ENCODE data around the gene CCDC3.
A peak's percentile ranks its signal among the peaks of the same experiment; 100 is the strongest.

Gene CCDC3

GRCh38 chr10:12925845-12926244 lies 75.7 kb downstream of the CCDC3 start:
- Histone ChIP-seq H3K9me3 (no peaks in the 10 kb centered on the region), H3K4me3 (no peak overlapping the region), H3K4me1 (peaks cover 0 to 31% (median 6%) of the 10 kb centered on the region in 4 donors), H3K27ac (no peak overlapping the region), H3K27me3 (no peaks in the 10 kb centered on the region), H3K36me3 (peaks cover 0 to 5% (median 0%) of the 10 kb centered on the region in 3 donors)
- TF ChIP-seq CTCF (IDR thresholded peaks at IDR 0.05) = no peak
- intact Hi-C loops (cut with DNase I; ENCODE audit: low total_unique reads) = no loop called here
- no peak for DNase-seq

GRCh38 chr10:12924911-12925310 lies 76.6 kb downstream of the CCDC3 start:
- DNase-seq = no peak
- intact Hi-C loops (cut with DNase I; ENCODE audit: low total_unique reads) = no loop called here
- Histone ChIP-seq H3K4me3 (no peak overlapping the region), H3K36me3 (peaks cover 0 to 5% (median 0%) of the 10 kb centered on the region in 3 donors), H3K4me1 (peaks cover 0 to 41% (median 9%) of the 10 kb centered on the region in 4 donors), H3K27me3 (no peaks in the 10 kb centered on the region), H3K27ac (no peak overlapping the region), H3K9me3 (no peaks in the 10 kb centered on the region)
- no peak for TF ChIP-seq CTCF (IDR thresholded peaks at IDR 0.05)

- H3K4me3 ChIP-seq = no peak overlapping the region
- H3K27me3 ChIP-seq = no peaks in the 10 kb centered on the region
- H3K9me3 ChIP-seq = no peaks in the 10 kb centered on the region
- peak overlapping the region; percentile 21 to 69 for H3K27ac ChIP-seq
- intact Hi-C loops (cut with DNase I; ENCODE audit: low total_unique reads) = no loop called here
- DNase-seq = no peak
- TF ChIP-seq CTCF (IDR thresholded peaks at IDR 0.05) = no peak
- peaks cover 0 to 45% (median 15%) of the 10 kb centered on the region in 4 donors for H3K4me1 ChIP-seq
- no peaks in the 10 kb centered on the region for H3K36me3 ChIP-seq
Observed at GRCh38 chr10:12922117-12922900, 79.2 kb downstream of the CCDC3 start.

GRCh38 chr10:12921163-12921562 lies 80.3 kb downstream of the CCDC3 start:
- Histone ChIP-seq H3K36me3 (no peaks in the 10 kb centered on the region), H3K27ac (peak overlapping the region; percentile 21 to 69), H3K4me3 (no peak overlapping the region), H3K4me1 (peaks cover 0 to 38% (median 18%) of the 10 kb centered on the region in 4 donors), H3K27me3 (no peaks in the 10 kb centered on the region), H3K9me3 (no peaks in the 10 kb centered on the region)
- intact Hi-C loops (cut with DNase I; ENCODE audit: low total_unique reads) = no loop called here
- TF ChIP-seq CTCF (IDR thresholded peaks at IDR 0.05) = no peak
- DNase-seq = no peak

DNA sequence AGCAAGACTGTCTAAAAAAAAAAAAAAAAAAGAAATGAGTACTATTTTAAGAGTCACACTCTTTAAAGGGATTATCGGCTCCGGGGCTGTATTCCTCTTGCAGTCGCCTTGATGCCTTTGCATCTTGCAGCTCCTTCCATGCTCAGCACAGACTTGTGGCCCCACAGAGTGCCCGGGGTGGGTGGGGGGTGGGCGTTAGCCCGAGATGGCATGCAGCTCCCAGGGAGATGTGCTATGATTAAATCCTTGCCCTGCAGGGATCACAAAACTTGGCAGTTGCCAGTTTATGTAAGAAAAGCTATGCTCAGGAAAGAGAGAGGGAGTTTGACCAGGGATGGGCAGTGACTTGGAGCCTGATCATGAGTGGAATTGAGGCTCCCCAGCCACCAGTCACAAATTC lies 81.9 kb downstream of the CCDC3 start:
- Histone ChIP-seq H3K4me3 (no peak overlapping the region), H3K27me3 (no peaks in the 10 kb centered on the region), H3K27ac (peak overlapping the region; percentile 21 to 69), H3K4me1 (peaks cover 0 to 53% (median 22%) of the 10 kb centered on the region in 4 donors), H3K36me3 (no peaks in the 10 kb centered on the region), H3K9me3 (no peaks in the 10 kb centered on the region)
- DNase-seq = no peak
- intact Hi-C loops (cut with DNase I; ENCODE audit: low total_unique reads) = no loop called here
- no peak for TF ChIP-seq CTCF (IDR thresholded peaks at IDR 0.05)
